Measurements from ENCODE around the gene NFATC2.

The NFATC2 gene

DNA sequence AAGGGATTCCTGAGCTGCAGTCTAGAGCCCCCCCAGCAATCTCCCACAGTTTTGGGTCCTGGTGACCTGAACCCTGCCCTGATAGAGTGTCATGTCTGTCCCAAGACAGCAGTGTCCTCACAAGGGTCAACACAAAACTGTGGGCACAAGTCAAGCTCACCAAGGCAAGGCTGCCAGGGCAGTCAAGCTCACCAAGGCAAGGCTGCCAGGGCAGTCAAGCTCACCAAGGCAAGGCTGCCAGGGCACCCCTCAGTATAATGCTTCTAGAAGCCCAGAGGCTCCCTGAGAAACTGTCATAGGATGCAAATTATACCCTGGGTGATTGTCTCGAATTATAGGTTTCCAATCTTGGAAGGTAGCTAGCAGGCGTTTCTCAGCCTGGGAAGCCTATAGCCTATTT is 108.5 kb downstream of the NFATC2 start:
- no peaks in the 10 kb centered on the region for H3K9me3 ChIP-seq
- H3K27ac ChIP-seq = no peak overlapping the region
- no peaks in the 10 kb centered on the region for H3K27me3 ChIP-seq
- DNase-seq = no peak
- TF ChIP-seq, protein P1, sequence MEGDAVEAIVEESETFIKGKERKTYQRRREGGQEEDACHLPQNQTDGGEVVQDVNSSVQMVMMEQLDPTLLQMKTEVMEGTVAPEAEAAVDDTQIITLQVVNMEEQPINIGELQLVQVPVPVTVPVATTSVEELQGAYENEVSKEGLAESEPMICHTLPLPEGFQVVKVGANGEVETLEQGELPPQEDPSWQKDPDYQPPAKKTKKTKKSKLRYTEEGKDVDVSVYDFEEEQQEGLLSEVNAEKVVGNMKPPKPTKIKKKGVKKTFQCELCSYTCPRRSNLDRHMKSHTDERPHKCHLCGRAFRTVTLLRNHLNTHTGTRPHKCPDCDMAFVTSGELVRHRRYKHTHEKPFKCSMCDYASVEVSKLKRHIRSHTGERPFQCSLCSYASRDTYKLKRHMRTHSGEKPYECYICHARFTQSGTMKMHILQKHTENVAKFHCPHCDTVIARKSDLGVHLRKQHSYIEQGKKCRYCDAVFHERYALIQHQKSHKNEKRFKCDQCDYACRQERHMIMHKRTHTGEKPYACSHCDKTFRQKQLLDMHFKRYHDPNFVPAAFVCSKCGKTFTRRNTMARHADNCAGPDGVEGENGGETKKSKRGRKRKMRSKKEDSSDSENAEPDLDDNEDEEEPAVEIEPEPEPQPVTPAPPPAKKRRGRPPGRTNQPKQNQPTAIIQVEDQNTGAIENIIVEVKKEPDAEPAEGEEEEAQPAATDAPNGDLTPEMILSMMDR (IDR thresholded peaks at IDR 0.05) = no peak
- H3K4me1 ChIP-seq = peaks cover 0 to 5% (median 3%) of the 10 kb centered on the region in 4 donors
- intact Hi-C loops (cut with DNase I; ENCODE audit: low total_unique reads) = no loop called here
- no peak overlapping the region for H3K4me3 ChIP-seq
- peaks cover 0 to 18% (median 5%) of the 10 kb centered on the region in 3 donors for H3K36me3 ChIP-seq

GRCh38 chr20:51432875-51433274 is 109.6 kb downstream of the NFATC2 start:
- intact Hi-C loops (cut with DNase I; ENCODE audit: low total_unique reads) = no loop called here
- TF ChIP-seq, protein P1 (IDR thresholded peaks at IDR 0.05) = no peak
- Histone ChIP-seq H3K9me3 (no peaks in the 10 kb centered on the region), H3K27me3 (no peaks in the 10 kb centered on the region), H3K36me3 (peaks cover 0 to 16% (median 5%) of the 10 kb centered on the region in 3 donors), H3K27ac (no peak overlapping the region), H3K4me1 (peaks cover 0 to 17% (median 15%) of the 10 kb centered on the region in 4 donors), H3K4me3 (no peak overlapping the region)
- no peak for DNase-seq

GRCh38 chr20:51432251-51432784 is 110.2 kb downstream of the NFATC2 start:
- Histone ChIP-seq H3K4me3 (no peak overlapping the region), H3K36me3 (peaks cover 0 to 14% (median 5%) of the 10 kb centered on the region in 3 donors), H3K27ac (no peak overlapping the region), H3K9me3 (no peaks in the 10 kb centered on the region), H3K27me3 (no peaks in the 10 kb centered on the region), H3K4me1 (peaks cover 0 to 21% (median 19%) of the 10 kb centered on the region in 4 donors)
- no peak for DNase-seq
- intact Hi-C loops (cut with DNase I; ENCODE audit: low total_unique reads) = no loop called here
- TF ChIP-seq, protein P1 (IDR thresholded peaks at IDR 0.05) = no peak

DNA sequence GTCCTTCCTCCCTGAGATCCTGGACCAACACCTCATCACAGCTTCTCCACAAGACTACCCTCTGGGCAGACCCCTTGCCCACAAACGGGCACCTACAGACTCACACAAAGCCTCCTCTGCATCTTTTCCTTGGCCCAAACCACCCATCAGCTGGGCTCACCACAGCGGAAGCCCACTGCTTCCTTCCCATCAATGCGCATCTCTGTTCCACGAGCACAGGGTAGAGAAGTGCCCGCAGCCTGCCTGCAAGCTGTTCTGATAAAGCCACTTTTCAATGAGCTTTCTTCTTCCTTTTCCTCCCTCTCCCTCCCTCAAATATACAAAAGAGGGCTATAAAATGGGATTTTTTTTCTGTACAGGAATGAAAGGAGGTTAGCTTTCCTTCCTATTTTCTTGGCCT is 111.2 kb downstream of the NFATC2 start:
- H3K27me3 ChIP-seq = no peaks in the 10 kb centered on the region
- no peak overlapping the region for H3K4me3 ChIP-seq
- H3K9me3 ChIP-seq = no peaks in the 10 kb centered on the region
- intact Hi-C loops (cut with DNase I; ENCODE audit: low total_unique reads) = no loop called here
- DNase-seq = no peak
- peaks cover 0 to 14% (median 5%) of the 10 kb centered on the region in 3 donors for H3K36me3 ChIP-seq
- no peak overlapping the region for H3K27ac ChIP-seq
- peaks cover 0 to 21% (median 19%) of the 10 kb centered on the region in 4 donors for H3K4me1 ChIP-seq
- TF ChIP-seq, protein P1 (IDR thresholded peaks at IDR 0.05) = no peak

DNA sequence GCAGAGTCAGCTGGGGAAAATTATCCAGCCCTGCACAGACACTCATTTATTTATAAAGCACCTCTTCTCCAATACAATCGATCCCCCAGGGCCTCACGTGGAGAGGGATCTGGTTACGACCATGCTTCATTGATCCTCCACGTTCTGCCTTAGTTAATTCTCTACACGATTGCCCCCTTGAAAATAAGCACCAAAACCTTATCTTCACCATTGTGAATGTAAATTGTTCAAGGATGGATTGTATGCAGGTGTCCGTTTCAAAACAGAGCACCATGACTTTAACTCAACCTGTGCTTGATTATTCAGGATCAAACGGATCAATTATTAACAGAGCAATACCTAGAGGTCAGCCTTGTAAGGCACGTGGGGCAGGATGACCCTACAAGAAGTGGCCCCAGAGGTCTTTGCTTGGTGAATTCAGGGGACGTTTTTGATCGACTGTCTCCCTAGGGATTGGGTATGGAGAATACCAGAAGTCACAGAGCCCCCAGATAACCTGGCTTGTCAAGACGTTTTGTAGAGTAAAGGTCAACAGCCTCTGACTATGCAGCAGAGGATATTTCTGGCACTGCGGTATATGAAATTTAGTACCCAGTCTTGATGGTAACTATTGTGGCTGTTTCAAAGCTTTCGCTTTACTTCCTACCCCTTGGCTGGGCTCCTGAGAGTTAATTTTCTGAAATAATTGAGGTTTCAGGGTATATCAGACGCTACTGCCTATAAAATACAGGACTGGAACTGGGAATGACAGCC is 112.1 kb downstream of the NFATC2 start:
- DNase-seq = no peak
- Histone ChIP-seq H3K4me3 (no peak overlapping the region), H3K36me3 (peaks cover 0 to 14% (median 5%) of the 10 kb centered on the region in 3 donors), H3K27me3 (no peaks in the 10 kb centered on the region), H3K27ac (no peak overlapping the region), H3K9me3 (no peaks in the 10 kb centered on the region), H3K4me1 (peaks cover 0 to 21% (median 19%) of the 10 kb centered on the region in 4 donors)
- intact Hi-C loops (cut with DNase I; ENCODE audit: low total_unique reads) = no loop called here
- TF ChIP-seq, protein P1 (IDR thresholded peaks at IDR 0.05) = no peak
